Muscle of arm (tissue), 12 donors: ENCODE measurements around the gene CSNK1G1. TPM values are rescaled to one million over a fixed set of nuclear protein-coding genes. Genes with fewer than 3 reads are reported as not detected.
"Not testable (repeated sequence)": the region's sequence is repeated elsewhere in the genome, so short reads cannot be mapped to it uniquely, and the experiment has no call there.

ENCODE experiments used
- DNase-seq: peaks from one replicate; pipeline ENCODE4 v3.0.0-alpha.2; 2013
- polyA plus RNA-seq, 12 donors: library from polyadenylated mRNA; unstranded; fragments of 120-200 nt; gene quantifications; one replicate each; pipeline ENCODE4 v1.2.1, GENCODE V29; 2013; ENCODE audit not compliant: insufficient read length in 12 of 12

The CSNK1G1 gene
- polyA plus RNA-seq, 12 donors: 9.2 to 14.6 (median 11.9) TPM; not detected in 1

DNA sequence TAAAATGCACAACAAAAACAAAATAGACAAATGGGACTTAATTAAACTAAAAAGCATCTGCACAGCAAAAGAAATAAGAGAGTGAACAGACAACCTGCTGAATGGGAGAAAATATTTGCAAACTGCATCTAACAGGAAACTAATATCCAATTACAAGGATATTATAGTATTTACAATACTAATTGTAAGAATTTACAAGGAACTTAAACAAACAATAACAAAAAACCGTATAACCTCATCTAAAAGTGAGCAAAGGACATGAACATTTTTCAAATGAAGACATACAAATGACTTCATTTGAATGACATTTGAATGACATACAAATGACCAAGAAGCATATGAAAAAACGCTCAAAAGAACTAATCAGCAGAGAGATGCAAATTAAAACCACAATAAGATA lies 66.4 kb downstream of the CSNK1G1 start:
- no peak for DNase-seq

DNA sequence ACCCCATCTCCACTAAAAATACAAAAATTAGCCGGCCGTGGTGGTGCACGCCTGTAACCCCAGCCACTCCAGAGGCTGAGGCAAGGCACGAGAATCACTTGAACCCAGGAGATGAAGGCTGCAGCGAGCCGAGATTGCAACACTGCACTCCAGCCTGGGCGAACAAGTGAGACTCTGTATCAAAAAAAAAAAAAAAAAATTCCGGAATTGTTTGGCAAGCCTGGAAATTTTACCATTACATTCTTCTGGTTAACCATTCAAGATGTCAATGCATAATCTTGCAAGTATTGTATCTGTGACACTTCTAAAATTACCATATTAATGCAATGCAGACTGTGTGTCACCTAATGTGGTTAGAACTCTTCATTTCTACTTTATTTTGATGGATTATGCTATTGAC lies 67.0 kb downstream of the CSNK1G1 start:
- no peak for DNase-seq

DNA sequence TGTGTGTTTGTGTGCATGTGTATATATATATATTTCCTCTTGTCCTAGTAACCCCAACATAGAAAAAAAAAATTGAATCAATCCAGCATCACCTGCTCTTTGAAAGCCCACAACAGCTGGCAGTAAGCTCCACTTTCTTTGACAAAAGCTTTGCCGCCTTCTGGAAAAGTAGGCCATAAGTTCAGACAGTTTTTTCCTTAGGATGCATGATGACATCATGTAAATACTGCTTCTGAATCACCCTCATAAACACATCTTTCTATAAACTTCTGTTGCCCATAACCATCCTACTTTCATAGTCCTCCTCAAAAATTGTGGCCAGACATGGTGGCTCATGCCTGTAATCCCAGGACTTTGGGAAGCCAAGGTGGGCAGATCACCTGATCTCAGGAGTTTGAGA lies 67.4 kb downstream of the CSNK1G1 start:
- no peak for DNase-seq

DNA sequence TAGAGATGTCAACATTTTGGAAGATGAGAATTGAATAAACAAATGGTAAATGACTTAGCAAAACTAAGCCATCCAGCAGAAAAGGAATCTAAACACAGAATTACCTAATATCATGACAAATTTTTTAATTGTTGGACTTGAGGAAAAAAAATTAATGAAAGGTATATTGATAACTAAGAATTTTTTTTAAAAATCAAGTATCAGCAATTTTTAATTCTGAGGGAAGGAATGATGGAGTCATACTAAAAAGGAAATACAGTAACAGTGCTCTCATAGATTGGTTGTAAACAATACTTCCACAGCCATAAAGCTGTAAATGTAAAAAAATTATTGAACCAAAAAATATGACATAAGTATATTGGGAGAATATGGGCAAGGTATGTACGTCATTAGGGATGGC lies 68.0 kb downstream of the CSNK1G1 start:
- no peak for DNase-seq

DNA sequence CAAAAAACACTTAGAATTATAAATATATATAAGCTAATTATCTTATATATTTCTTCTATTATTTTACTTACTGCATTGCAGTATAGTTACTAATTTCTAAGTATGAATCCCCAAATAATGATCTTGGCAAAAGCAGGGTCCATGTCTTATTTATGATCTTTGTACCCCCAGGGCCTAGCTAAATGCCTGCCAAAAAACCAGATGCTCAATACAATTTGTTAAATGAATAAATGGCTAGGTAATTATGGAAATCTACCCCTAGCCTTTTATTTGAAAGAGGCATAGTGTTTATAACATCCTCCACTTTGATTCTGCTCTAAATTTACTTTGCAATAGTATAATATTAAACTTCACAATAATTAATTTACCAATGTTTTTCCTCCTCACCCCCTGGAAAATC lies 69.5 kb downstream of the CSNK1G1 start:
- DNase-seq: no peak

DNA sequence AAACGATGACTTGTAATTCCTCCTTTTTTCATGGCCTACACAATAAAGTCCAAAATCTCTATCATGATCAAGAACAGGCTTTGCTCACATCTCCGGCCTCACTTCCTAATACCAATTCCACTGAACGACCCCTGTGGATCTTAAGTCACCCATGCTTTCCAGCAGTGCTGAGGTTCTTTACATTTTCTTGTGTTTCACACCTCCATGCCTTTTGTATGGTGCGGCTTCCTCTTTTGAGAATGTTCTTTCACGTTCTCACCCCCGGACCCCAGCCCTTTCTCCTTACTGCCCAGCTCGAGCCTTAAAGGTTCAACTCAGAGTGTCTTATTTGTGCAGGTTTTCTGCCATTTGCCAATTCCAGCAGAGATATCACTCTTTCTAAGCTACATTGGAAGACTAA lies 70.1 kb downstream of the CSNK1G1 start:
- no peak for DNase-seq

DNA sequence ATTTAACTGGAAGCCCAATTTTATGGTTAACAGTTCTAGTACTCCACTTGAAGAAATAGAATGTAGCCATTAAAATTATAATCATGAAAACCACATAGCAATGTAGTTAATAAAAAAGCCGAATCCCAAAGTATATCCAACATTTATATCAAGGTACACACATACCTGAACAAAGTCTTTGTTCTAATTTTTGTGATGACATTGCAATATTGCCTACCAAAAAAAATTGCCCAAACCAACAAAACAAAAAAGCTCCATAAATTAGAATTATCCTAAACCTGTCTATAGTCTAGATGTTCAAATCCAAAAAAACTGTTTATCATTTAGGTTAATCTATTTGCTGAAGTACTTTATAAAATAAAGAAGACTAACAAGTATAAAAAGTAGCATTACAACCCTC lies 70.8 kb downstream of the CSNK1G1 start:
- DNase-seq: no peak

DNA sequence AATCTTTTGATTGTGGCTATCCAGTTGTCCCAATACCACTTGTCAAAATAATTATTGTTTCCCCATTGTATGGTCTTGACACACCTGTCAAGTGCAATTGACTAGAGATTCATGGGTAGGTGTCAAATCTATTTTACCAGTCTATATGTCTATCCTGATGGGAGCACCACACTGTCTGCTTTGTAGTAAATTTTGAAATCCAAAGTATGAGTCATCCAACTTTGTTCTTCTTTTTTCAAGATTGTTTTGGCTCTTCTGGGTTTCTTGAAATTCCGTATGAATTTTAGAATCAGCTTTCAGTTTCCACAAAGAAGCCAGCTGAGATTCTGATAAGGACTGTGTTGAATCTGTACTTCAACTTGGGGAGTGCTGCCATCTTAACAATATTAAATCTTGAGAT lies 71.9 kb downstream of the CSNK1G1 start:
- no peak for DNase-seq

DNA sequence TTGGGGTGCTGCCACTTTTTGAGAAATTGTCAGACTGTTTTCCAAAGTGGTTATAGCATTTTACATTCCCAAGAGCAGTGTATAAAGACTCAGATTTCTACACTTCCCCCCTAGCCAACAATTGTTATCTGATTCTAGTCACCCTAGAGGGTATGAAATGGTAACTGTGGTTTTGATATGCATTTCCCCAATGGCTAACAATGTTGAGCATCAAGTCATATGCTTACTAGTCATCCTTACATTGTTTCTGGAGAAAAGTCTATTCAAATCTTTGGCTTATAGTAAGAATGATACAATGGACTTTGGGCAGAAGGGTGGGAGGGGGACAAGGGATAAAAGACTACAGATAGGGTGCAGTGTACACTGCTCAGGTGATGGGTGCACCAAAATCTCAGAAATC lies 73.3 kb downstream of the CSNK1G1 start:
- no peak for DNase-seq

DNA sequence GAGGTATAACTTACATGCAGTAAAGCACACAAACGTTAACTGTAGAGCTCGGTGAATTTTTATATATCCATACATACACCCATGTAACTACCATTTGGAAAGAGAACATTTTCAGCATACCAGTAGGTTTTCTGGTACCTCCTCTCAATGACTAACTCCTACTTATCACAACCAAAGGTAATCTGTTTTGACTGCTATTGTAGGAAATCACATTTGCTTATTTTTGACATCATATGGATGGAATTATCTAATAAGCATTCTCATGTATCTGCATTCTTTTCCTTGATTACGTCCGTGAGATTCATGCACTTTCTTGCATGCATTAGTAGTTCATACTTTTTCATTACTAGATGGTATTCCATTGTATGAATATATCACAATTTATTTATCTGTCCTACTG lies 76.8 kb downstream of the CSNK1G1 start:
- no peak for DNase-seq

DNA sequence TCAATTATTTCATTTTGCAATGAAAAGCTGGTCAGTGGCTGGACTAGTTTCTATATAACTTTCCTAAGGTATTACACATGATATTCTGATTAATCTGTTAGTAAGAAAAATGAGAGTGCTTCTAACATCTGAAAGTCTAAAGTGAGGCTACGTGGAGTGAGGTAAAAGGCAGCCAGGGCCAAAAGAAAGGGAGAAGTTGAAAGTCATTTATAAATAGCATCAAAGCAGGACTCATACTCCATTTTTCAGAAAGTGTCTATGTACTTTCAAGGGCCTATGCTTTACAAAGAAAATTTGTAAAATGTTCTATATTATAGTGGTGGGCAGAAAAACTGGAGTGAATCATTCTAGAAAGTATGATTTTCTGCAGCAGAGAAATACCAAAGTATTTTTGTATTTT lies 80.0 kb downstream of the CSNK1G1 start:
- no peak for DNase-seq

DNA sequence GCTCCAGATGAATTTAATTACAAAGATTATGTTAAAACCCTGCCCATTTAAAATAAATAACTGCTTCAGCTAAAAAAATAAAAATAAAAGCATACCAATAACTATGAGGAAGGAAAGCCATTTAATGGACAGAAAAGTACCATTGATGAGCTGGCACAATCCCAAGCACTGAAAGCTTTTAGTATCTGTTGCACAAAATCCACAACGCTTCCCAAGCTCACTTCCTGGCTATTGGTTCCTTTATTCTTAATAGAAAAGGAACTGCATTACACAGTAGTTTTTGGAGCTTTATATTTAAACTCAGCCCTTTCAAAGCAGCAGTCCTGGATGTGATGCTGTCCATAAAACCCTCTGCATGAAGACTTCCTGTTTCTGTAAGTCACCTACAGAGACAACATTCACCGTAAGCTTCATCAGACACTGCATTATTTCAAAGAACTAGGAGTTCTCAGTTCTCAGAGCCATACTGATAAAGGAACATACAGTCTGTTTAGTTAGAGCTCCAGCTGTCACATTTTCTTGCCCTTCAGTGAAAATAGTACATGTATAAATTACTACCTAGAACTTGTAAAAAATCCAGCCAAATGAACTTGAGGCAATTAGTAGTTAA lies 81.5 kb downstream of the CSNK1G1 start:
- DNase-seq: no peak

DNA sequence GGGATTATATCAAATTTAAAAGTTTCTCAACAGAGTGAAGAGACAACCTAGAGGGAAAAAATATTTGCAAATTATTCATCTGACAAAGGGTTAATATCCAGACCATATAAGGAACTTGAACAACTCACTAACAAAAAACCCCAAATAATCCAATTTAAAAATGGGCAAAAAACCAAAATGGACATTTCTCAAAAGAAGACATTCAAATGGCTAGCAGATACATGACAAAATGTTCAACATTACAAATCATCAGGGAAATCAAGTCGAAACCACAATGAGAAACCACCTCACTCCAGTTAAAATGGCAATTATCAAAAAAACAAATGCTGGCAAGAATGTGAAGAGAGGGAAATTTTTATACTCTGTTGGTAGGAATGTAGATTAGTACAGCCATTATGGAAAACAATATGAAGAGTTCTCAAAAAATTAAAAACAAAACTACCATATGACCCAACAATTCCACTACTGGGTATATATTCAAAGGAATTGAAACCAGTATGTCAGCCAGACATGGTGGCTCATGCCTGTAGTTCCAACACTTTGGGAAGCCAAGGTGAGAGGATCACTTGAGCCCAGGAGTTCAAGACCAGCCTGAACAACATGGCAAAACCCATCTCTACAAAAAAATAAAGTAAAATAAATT lies 88.5 kb downstream of the CSNK1G1 start:
- no peak for DNase-seq

DNA sequence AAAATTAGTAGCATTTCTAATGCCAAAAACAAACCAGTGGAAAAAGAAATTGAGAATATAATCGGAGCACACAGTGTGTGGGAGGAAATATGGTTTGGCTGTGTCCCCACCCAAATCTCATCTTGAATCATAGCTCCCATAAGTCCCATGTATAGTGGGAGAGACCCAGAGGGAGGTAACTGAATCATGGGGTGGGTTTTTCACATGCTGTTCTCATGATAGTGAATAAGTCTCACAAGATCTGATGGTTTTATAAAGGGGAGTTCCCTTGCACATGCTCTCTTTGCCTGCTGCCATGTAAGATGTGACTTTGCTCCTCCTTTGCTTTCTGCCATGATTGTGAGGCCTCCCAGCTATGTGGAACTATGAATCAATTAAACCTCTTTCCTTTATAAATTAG lies 90.8 kb downstream of the CSNK1G1 start:
- DNase-seq: not testable (repeated sequence)

DNA sequence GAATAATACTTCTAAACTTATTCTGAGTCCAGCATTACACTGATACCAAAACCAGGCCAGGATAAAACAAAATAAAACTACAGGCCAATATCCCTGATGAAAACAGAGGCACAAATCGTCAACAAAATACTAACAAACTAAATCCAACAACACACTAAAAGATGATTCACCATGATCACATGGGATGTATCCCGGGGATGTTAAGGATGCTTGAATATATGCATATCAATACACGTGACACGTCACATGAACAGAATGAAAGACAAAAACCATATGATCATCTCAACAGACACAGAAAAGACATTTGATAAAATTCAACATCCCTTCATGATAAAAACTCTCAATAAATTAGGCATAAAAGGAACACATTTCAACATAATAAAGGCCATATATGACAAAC lies 91.5 kb downstream of the CSNK1G1 start:
- DNase-seq: no peak

DNA sequence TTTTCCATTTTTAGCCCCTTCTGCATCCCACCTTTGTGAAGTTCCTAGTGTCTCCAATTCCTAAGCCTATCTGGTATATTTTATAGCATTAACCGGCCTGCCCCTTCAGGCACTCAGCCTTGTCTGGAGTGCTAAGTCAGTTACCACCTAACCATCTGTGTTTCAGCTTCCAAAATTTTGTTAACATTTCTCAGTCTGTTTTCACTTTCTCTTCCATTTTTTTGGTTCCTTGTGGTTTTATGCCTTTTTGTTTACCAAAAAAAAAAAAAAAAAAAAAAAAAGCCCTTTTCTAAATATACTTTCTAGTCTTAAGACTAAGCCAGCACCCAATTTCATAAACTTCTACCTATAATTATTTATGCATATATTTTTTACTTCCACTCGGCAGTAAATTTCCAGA lies 92.4 kb downstream of the CSNK1G1 start:
- DNase-seq: no peak

DNA sequence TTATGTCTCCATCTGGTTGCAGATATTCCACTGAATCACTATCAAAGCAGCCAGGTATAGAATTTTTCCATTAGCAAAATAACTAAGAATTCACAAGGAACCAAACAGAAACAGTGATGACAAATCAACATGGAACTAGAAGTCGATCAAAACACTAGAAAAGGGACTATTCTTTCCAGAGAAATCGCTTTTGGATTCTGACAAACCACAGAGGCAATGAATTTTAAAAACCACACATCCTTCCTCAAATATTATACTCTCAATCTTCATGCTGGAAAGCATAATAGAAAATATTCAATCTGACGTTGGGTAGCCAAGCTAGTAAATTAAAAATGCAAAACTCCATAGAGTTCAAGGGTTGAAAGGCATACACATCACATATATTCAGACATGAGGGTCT lies 99.9 kb downstream of the CSNK1G1 start:
- no peak for DNase-seq

DNA sequence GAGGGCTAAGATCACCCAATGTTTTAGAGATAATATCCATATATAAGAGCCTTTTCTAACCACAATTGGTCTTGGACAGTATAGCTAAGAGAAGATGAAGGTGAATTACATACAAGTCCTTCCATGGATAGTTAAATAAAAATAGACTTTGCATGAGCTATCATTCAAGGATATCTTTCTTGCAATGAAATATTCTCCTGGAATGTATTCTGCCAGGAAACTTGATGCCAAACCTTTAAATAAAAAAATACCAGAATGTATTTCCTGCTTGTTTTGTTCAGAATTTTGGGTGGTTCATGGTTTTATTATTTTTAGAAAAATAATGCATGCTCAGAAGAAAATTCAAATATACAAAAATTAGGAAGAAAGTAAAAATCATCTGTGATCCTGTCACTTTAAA lies 104.3 kb downstream of the CSNK1G1 start:
- DNase-seq: no peak

DNA sequence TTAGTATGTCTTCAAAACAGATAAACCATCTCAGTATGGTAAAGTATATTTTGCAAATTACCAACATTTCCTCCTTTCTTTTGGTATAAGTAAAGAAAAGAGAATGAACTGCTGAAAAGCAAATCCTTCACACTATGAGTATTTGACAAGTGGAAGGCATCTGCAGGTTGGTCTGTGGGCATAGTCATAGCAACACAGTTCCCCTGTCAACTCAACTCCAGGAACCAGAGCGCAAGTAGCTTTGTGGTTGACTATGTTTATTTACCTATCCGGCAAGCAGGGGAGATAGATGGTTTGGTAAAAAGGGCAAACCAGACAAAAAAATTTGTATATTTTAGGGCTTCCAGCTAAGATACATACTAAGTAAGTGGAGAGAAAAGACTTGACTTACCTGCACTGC lies 104.9 kb downstream of the CSNK1G1 start:
- no peak for DNase-seq

DNA sequence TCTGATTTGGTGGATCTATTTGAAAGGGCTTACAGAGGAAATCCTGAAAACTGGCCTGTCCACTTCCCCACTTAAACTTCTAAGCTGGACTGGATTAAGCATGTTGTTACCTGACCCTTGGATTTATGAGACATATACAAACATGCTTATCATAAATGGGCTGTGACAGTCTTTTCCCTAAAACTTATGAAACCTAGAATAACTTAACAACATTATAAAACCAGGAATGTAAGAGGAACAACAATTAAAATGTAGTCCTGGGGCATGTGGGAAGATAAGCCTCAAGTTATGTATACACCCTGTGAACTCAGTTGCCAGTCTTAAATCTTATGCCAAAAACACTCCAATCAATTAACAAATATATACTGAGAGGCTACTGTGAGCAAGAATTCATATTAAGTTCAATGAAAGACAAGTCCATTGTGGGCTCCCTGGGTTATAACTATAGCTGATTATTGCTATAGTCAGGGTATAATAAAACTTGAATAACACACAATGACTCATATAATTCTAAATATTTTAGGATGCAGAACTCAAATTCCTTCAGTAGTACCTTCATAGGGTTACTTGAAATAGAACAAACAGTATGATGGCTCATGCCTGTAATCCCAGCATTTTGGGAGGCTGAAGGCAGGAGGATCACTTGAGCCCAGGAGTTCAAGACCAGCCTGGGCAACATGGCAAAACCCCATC lies 105.9 kb downstream of the CSNK1G1 start:
- DNase-seq: no peak

DNA sequence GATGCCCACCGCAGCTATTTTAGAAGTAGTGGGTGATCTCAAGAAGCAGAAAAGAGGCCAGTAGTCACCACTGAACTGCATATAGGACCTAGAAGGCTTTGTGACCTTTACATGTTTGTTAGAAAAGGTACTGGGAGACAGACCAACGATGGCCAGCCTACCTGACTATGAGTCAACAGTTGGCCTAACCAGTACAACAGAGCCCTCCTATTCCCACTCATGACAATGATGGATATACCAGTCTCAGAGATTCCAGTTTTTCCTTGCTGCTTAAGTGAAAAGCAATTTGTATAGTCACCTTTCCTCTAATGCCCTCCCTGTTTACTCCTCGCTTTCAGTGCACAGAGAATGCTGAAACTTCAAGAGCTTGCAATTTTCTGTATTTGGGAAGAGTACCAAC lies 106.6 kb downstream of the CSNK1G1 start:
- no peak for DNase-seq

DNA sequence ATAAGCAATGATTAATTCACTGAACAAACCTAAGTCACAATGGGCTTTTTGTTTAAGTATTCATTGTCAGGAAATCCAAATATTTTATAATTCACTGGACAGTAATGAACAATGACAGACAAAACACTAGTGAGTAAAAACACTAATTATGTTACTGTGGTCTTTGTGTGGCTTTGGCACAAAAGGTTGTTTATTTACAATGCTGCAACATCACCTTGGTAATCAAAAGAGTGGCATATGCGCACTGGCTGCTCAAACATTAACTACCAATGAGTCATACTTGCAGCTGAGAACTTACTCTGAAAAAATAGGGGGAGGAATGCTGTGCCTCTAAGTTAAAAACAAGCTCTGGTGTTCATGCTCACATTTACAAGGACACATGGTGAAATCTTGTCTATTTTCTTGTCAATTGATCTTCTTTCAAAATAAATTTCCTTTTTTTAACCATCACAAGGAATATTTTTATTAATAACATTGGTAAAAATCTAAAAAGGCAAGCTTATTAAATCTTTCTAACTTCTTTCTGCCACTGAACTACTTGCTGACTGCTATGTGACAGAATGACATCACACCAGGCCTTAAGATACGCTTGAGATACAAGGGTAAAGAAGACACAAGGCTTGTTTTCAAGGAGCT lies 107.9 kb downstream of the CSNK1G1 start:
- DNase-seq: no peak

DNA sequence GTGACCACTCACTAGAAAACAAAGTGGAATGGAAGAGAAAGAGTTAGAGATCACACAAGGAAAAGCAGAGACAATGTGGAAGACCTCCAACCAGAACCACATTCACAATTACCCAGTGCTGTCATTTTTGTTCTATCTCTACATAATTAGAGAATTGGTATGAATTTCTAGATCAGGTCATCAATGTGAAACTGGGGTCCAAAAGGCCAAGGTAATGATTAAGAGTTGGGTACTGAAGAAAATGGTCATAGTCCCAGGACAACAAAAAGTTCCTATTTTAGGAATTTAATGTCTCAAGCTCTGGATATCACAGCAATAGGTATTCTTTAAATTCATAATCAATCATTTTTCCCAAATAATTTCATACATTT lies 108.5 kb downstream of the CSNK1G1 start:
- DNase-seq: no peak
